Peyer's patch (tissue), 4 donors: ENCODE measurements around the gene TMBIM4. TPM values are rescaled to one million over a fixed set of nuclear protein-coding genes. Genes with fewer than 3 reads are reported as not detected.
"Not testable (repeated sequence)": the region's sequence is repeated elsewhere in the genome, so short reads cannot be mapped to it uniquely, and the experiment has no call there.

Experiments
- DNase-seq, 3 donors: peaks; one replicate each; pipeline ENCODE4 v3.0.0-alpha.2; 2017 to 2019
- H3K27ac ChIP-seq, 4 donors: fragments of 200-600 bp; sonication (generic); one replicate each; pipeline ENCODE4 v1.5.1; 2016 to 2019
- H3K27me3 ChIP-seq, 2 donors: fragments of 200-600 bp; sonication (generic); one replicate each; pipeline ENCODE4 v1.5.1; 2019
- H3K36me3 ChIP-seq, 3 donors: fragments of 200-600 bp; sonication (generic); one replicate each; pipeline ENCODE4 v1.5.1; 2016 to 2019
- H3K4me1 ChIP-seq, 4 donors: fragments of 200-600 bp; sonication (generic); one replicate each; pipeline ENCODE4 v1.5.1; 2016 to 2019
- H3K4me3 ChIP-seq, 4 donors: fragments of 200-600 bp; sonication (generic); 1 replicate in 3 of 4; 2 replicates in 1 of 4; pipeline ENCODE4 v1.5.1; 2016 to 2019; ENCODE audit warnings: mild to moderate bottlenecking in 1 of 4
- H3K9me3 ChIP-seq, 4 donors: fragments of 200-600 bp; sonication (generic); one replicate each; pipeline ENCODE4 v1.5.1; 2016 to 2019; ENCODE audit warnings: mild to moderate bottlenecking in 1 of 4
- CTCF ChIP-seq, 6 experiments: fragments of 450-650 bp in 4 of 6; fragments of 200-600 bp in 2 of 6; sonication (generic) in 1 of 6; IDR thresholded peaks; one replicate each; pipeline ENCODE4 v1.5.1; 2017 to 2019; ENCODE audit warnings: antibody characterized with exemption in 6 of 6, mild to moderate bottlenecking in 3 of 6, moderate library complexity in 1 of 6
- POLR2A ChIP-seq, 2 donors: fragments of 450-650 bp; IDR thresholded peaks; one replicate each; pipeline ENCODE4 v1.5.1; 2017; ENCODE audit warnings: antibody characterized with exemption in 2 of 2, mild to moderate bottlenecking in 2 of 2, moderate library complexity in 2 of 2
- total RNA-seq, 4 donors: library from RNA; depleted of rRNA; stranded (reverse); fragments of >200 nt; gene quantifications; one replicate each; pipeline ENCODE4 v1.1.0, GENCODE V29; 2016

The TMBIM4 gene
- total RNA-seq = 100 to 1,000 TPM in 1 of 4 donors, 10 to 100 TPM in 3; 57.9 to 173 (median 70.7) TPM

GRCh38 chr12:66169221-66170170, at the start of gene TMBIM4:
TMBIM4 (minus strand) TSS chr12:66169996; CDS start chr12:66169951, 45 bp downstream.
- H3K36me3 ChIP-seq = peaks cover 0 to 7% (median 0%) of the 10 kb centered on the region in 3 donors
- H3K4me3 ChIP-seq = peak within 1 kb of the TSS; percentile 73 to 84 (median 77)
- H3K27me3 ChIP-seq = no peaks in the 10 kb centered on the region
- H3K4me1 ChIP-seq = peaks cover 0 to 20% (median 3%) of the 10 kb centered on the region in 4 donors
- TF ChIP-seq POLR2A (IDR thresholded peaks at IDR 0.05) (peak; percentile 65 to 67), CTCF (IDR thresholded peaks at IDR 0.05) (peak in 5 of 6 experiments; percentile 15 to 75 (median 70))
- H3K9me3 ChIP-seq = no peaks in the 10 kb centered on the region
- DNase-seq = peak; percentile 88 to 95 (median 92)
- H3K27ac ChIP-seq = peak within 1 kb of the TSS; percentile 95 to 99 (median 98)

- no peak overlapping the region for H3K27ac ChIP-seq
These were observed 47.6 kb upstream of the TMBIM4 start for GRCh38 chr12:66217342-66217917.

GRCh38 chr12:66213011-66213410, 43.2 kb upstream of the TMBIM4 start:
- not testable (repeated sequence) for H3K4me1 ChIP-seq, H3K9me3 ChIP-seq, H3K27me3 ChIP-seq, H3K27ac ChIP-seq, DNase-seq, H3K4me3 ChIP-seq, H3K36me3 ChIP-seq

More at GRCh38 chr12:66217342-66217917, 47.6 kb upstream of the TMBIM4 start:
- Histone ChIP-seq H3K4me1 (peaks cover 0 to 5% (median 0%) of the 10 kb centered on the region in 4 donors), H3K27me3 (no peaks in the 10 kb centered on the region), H3K9me3 (peaks cover 0 to 4% (median 0%) of the 10 kb centered on the region in 4 donors), H3K36me3 (peaks cover 0 to 3% (median 0%) of the 10 kb centered on the region in 3 donors), H3K4me3 (no peak overlapping the region)
- no peak for TF ChIP-seq CTCF (IDR thresholded peaks at IDR 0.05)
- no peak for TF ChIP-seq POLR2A (IDR thresholded peaks at IDR 0.05)
- no peak for DNase-seq

- not testable (repeated sequence) for DNase-seq, H3K36me3 ChIP-seq, H3K27ac ChIP-seq, H3K9me3 ChIP-seq, H3K4me1 ChIP-seq, H3K4me3 ChIP-seq, H3K27me3 ChIP-seq
These were observed 41.8 kb upstream of the TMBIM4 start for GRCh38 chr12:66211573-66211972.

- Histone ChIP-seq H3K27ac (no peak overlapping the region), H3K27me3 (no peaks in the 10 kb centered on the region), H3K9me3 (no peaks in the 10 kb centered on the region), H3K36me3 (no peaks in the 10 kb centered on the region), H3K4me1 (peaks cover 0 to 1% (median 0%) of the 10 kb centered on the region in 4 donors), H3K4me3 (no peak overlapping the region)
- DNase-seq = no peak
- TF ChIP-seq POLR2A (IDR thresholded peaks at IDR 0.05) (no peak), CTCF (IDR thresholded peaks at IDR 0.05) (no peak)
These were observed 41.0 kb upstream of the TMBIM4 start for GRCh38 chr12:66210840-66211239.

- Histone ChIP-seq H3K27ac (no peak overlapping the region), H3K4me3 (no peak overlapping the region), H3K9me3 (no peaks in the 10 kb centered on the region), H3K27me3 (no peaks in the 10 kb centered on the region), H3K36me3 (no peaks in the 10 kb centered on the region), H3K4me1 (no peaks in the 10 kb centered on the region)
- TF ChIP-seq CTCF (IDR thresholded peaks at IDR 0.05) (no peak), POLR2A (IDR thresholded peaks at IDR 0.05) (no peak)
- no peak for DNase-seq
These were observed 36.3 kb upstream of the TMBIM4 start for GRCh38 chr12:66206141-66206540.
